ENCODE results near the gene ZNF354B. TPM values are rescaled to one million over a fixed set of nuclear protein-coding genes. Genes with fewer than 3 reads are reported as not detected.
"Not testable (repeated sequence)": the region's sequence is repeated elsewhere in the genome, so short reads cannot be mapped to it uniquely, and the experiment has no call there.

The ZNF354B gene
- total RNA-seq, 1 experiment from 2014 or later, result 3.4 TPM

DNA sequence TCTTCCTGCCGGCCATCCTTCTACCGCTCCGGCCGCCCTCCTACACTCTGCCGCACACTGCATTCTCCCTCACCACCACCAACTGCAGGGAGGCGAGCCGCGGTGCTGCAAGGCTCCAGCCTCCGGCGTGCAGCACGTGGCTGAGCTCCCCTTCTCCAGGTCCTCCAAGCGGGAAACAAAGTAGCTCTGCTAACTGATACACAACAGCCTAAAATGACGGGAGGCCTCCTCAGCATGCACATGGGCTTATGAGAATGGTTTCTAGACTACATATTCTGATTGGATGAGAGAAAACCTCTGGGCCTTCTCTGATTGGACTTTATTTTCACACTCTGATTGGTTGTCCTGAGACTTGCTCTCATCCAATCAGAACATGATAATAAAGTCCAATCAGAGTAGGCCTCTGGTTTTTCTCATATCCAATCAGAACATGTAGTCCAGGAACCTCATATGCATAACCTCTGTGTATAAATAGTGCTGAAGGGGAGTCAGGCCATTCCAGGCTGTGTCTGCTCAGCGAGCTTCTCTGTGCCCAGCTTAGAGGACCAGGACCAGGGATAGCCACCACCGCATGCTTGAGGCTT is 27.0 kb upstream of the ZNF354B start:
- Histone ChIP-seq H3K9me3 (ENCODE audit: low read length) (no peaks in the 10 kb centered on the region), H3K9me2 (replicated peaks; ENCODE audit: insufficient read depth, low read length) (no peaks in the 10 kb centered on the region), H3K4me2 (ENCODE audit: low read depth, low read length, poor library complexity, severe bottlenecking) (no peak overlapping the region), H3K79me2 (ENCODE audit: low read length) (no peaks in the 10 kb centered on the region), H3K4me1 (ENCODE audit: low read length) (no peaks in the 10 kb centered on the region), H2AFZ (ENCODE audit: low read length) (no peak overlapping the region), H3K27ac (ENCODE audit: low read length) (no peak overlapping the region), H4K20me1 (ENCODE audit: insufficient read depth, low read depth, low read length) (no peaks in the 10 kb centered on the region), H3K36me3 (ENCODE audit: insufficient read depth, low read length) (no peaks in the 10 kb centered on the region), H3K4me3 (ENCODE audit: low read length) (no peak overlapping the region), H3K27me3 (ENCODE audit: low read length) (no peaks in the 10 kb centered on the region), H3K9ac (ENCODE audit: low read length) (no peak overlapping the region)
- peak; percentile 45 for DNase-seq

DNA sequence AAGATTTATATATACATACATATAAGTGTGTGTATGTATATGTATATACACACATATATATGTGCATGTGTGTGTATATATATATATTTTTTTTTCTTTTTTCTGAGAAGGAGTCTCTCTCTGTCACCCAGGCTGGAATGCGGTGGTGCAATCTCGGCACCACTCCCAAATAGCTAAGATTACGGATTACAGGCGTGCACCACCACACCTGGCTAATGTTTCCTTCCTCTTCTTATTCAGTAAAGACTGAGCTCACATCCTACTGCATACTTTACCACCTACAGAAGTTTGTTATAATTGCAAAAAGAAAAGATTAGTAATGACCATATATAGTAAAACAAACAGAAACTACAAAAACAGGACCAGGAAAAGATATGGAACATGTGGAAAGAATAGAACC is 23.1 kb upstream of the ZNF354B start:
- no peak overlapping the region for H3K4me3 ChIP-seq (ENCODE audit: low read length)
- H3K4me2 ChIP-seq (ENCODE audit: low read depth, low read length, poor library complexity, severe bottlenecking), result no peak overlapping the region
- H3K9ac ChIP-seq (ENCODE audit: low read length), result no peak overlapping the region
- no peak overlapping the region for H2AFZ ChIP-seq (ENCODE audit: low read length)
- H3K79me2 ChIP-seq (ENCODE audit: low read length), result no peaks in the 10 kb centered on the region
- H3K9me3 ChIP-seq (ENCODE audit: low read length), result no peaks in the 10 kb centered on the region
- H3K27ac ChIP-seq (ENCODE audit: low read length), result no peak overlapping the region
- no peaks in the 10 kb centered on the region for H3K36me3 ChIP-seq (ENCODE audit: insufficient read depth, low read length)
- H3K27me3 ChIP-seq (ENCODE audit: low read length), result no peaks in the 10 kb centered on the region
- no peak for DNase-seq
- no peaks in the 10 kb centered on the region for H4K20me1 ChIP-seq (ENCODE audit: insufficient read depth, low read depth, low read length)
- H3K9me2 ChIP-seq (replicated peaks; ENCODE audit: insufficient read depth, low read length), result no peaks in the 10 kb centered on the region
- no peaks in the 10 kb centered on the region for H3K4me1 ChIP-seq (ENCODE audit: low read length)

DNA sequence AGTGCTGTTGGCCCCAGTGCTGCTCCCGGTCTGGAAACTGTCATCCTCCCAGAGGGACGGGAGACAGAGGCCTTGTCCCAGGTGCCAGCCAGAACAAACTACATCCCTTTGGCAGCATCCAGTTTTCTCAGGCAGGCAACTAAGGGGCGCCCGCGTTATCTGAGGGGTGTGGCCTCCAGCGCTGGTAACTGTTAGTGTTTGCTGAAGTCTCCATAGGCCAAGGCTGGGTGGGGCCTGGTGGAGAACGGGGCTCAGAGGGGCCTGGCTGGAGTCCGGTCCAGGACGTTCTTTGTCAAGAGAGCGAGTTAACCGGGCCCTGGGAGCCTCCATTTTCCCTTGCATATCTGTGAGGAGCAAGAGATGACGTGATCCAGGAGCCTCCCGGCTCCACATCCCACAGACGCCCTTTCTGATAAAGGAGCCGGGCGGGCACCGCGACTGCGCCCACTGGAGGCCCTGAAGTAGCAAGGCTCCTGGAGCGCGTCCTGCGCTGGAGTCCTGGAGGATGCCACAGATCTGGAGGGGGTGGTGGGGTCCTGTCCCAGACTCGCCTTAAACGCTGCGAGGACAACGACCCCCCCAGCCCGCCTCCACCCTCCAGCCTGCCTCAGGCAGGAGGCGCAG is 20.9 kb upstream of the ZNF354B start:
- not testable (repeated sequence) for H3K4me3 ChIP-seq (ENCODE audit: low read length); H3K9me3 ChIP-seq (ENCODE audit: low read length); H3K9ac ChIP-seq (ENCODE audit: low read length); H3K36me3 ChIP-seq (ENCODE audit: insufficient read depth, low read length); H3K27me3 ChIP-seq (ENCODE audit: low read length); DNase-seq; H3K4me1 ChIP-seq (ENCODE audit: low read length); H2AFZ ChIP-seq (ENCODE audit: low read length); H4K20me1 ChIP-seq (ENCODE audit: insufficient read depth, low read depth, low read length); H3K79me2 ChIP-seq (ENCODE audit: low read length); H3K27ac ChIP-seq (ENCODE audit: low read length); H3K4me2 ChIP-seq (ENCODE audit: low read depth, low read length, poor library complexity, severe bottlenecking); H3K9me2 ChIP-seq (replicated peaks; ENCODE audit: insufficient read depth, low read length)

DNA sequence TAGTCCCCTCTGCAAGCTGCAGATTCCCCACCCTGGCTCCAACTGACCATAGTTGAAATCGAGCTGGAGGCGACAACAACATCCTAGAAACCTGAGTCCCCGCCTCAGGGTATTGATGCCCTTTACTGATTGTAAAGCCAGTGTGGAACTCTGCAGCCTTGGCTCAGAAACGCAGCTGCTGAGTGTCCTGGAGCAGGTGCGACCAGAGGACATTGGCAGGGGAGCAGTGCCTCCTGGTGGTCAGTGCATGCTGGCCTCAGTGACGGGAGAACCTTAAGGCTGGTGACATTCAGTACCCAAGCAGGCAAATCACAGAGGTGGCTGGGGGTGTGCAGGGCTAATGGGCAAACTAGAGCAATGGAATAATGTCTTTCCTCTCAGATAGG is 20.4 kb upstream of the ZNF354B start:
- no peak overlapping the region for H3K9ac ChIP-seq (ENCODE audit: low read length)

DNA sequence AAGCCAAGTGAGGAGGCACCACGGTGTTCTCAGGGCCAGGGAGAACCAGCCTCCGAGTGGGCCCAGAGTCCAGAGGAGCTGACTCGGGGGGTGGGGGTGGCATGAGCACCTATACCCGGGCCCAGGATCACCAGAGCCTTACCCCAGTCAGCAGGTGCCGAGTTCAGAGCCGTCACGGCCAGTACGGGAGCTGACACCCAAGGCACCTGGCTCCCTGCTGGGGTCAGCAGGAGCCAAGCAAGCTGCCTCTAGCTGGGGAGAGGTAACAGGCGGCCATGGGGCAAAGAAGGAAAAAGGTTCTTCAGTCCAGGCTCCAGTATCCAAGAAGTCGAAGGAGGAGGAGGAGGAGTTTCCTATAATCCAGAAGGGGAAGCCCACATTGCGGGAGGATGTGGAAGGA is 19.4 kb upstream of the ZNF354B start:
- not testable (repeated sequence) for H3K4me3 ChIP-seq (ENCODE audit: low read length); H3K36me3 ChIP-seq (ENCODE audit: insufficient read depth, low read length); H3K4me1 ChIP-seq (ENCODE audit: low read length); H3K9ac ChIP-seq (ENCODE audit: low read length); H3K27ac ChIP-seq (ENCODE audit: low read length); H3K9me3 ChIP-seq (ENCODE audit: low read length); H2AFZ ChIP-seq (ENCODE audit: low read length); H3K9me2 ChIP-seq (replicated peaks; ENCODE audit: insufficient read depth, low read length); H3K79me2 ChIP-seq (ENCODE audit: low read length); H3K4me2 ChIP-seq (ENCODE audit: low read depth, low read length, poor library complexity, severe bottlenecking); H3K27me3 ChIP-seq (ENCODE audit: low read length); DNase-seq; H4K20me1 ChIP-seq (ENCODE audit: insufficient read depth, low read depth, low read length)

More for the DNA sequence above, 20.4 kb upstream of the ZNF354B start:
- no peak overlapping the region for H3K4me2 ChIP-seq (ENCODE audit: low read depth, low read length, poor library complexity, severe bottlenecking)
- no peak overlapping the region for H3K27ac ChIP-seq (ENCODE audit: low read length)
- DNase-seq, result peak; percentile 78
- H2AFZ ChIP-seq (ENCODE audit: low read length), result no peak overlapping the region
- H3K4me1 ChIP-seq (ENCODE audit: low read length), result no peaks in the 10 kb centered on the region
- H3K36me3 ChIP-seq (ENCODE audit: insufficient read depth, low read length), result no peaks in the 10 kb centered on the region
- H3K9me3 ChIP-seq (ENCODE audit: low read length), result no peaks in the 10 kb centered on the region
- no peaks in the 10 kb centered on the region for H3K79me2 ChIP-seq (ENCODE audit: low read length)
- no peaks in the 10 kb centered on the region for H4K20me1 ChIP-seq (ENCODE audit: insufficient read depth, low read depth, low read length)
- H3K27me3 ChIP-seq (ENCODE audit: low read length), result no peaks in the 10 kb centered on the region
- no peaks in the 10 kb centered on the region for H3K9me2 ChIP-seq (replicated peaks; ENCODE audit: insufficient read depth, low read length)
- H3K4me3 ChIP-seq (ENCODE audit: low read length), result no peak overlapping the region

DNA sequence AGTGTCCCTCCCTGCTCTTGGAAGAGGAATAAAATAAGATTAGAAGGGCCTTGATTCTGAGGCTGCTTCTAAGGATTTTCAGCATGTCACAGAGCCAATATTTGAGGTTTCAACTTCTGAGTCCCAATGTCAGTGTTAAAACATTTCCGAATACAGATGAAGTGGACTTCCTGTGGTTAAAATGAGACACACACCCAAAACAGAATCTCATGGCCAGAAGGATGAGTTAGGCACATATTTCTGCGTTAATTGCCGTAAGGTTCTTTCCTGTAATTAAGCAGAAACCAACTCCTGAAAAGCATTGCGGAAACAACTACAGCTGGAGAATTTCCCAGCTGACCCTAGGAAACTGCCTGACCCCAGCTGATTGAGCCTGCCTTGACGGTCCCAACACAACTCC is 10.4 kb upstream of the ZNF354B start:
- H3K9me2 ChIP-seq (replicated peaks; ENCODE audit: insufficient read depth, low read length), result no peaks in the 10 kb centered on the region
- H3K9me3 ChIP-seq (ENCODE audit: low read length), result no peaks in the 10 kb centered on the region
- DNase-seq, result no peak
- no peak overlapping the region for H3K4me3 ChIP-seq (ENCODE audit: low read length)
- H3K36me3 ChIP-seq (ENCODE audit: insufficient read depth, low read length), result no peaks in the 10 kb centered on the region
- no peaks in the 10 kb centered on the region for H3K4me1 ChIP-seq (ENCODE audit: low read length)
- H3K27me3 ChIP-seq (ENCODE audit: low read length), result no peaks in the 10 kb centered on the region
- no peaks in the 10 kb centered on the region for H3K79me2 ChIP-seq (ENCODE audit: low read length)
- H4K20me1 ChIP-seq (ENCODE audit: insufficient read depth, low read depth, low read length), result no peaks in the 10 kb centered on the region
- no peak overlapping the region for H3K4me2 ChIP-seq (ENCODE audit: low read depth, low read length, poor library complexity, severe bottlenecking)
- H2AFZ ChIP-seq (ENCODE audit: low read length), result no peak overlapping the region
- H3K27ac ChIP-seq (ENCODE audit: low read length), result no peak overlapping the region
- H3K9ac ChIP-seq (ENCODE audit: low read length), result no peak overlapping the region

DNA sequence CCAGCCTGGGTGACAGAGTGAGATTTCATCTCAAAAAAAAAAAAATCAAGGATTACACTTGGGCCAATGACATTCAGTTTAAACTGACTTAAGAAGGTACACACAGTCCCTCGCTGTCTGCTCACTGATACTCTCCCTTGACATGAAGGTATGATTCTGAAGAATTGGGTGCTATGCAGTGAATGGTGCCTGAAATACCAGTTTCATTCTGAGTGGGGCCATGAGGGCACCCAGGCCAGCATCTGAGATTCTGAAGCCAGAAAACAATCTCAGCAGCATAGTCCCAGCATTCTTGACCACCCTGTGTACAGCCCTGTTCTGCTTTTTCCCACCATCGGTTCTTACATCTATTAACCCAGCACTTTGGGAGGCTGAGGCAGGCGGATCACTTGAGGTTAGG is 7.8 kb upstream of the ZNF354B start:
- H3K9me2 ChIP-seq (replicated peaks; ENCODE audit: insufficient read depth, low read length), result no peaks in the 10 kb centered on the region
- H4K20me1 ChIP-seq (ENCODE audit: insufficient read depth, low read depth, low read length), result no peaks in the 10 kb centered on the region
- H3K79me2 ChIP-seq (ENCODE audit: low read length), result no peaks in the 10 kb centered on the region
- H3K9me3 ChIP-seq (ENCODE audit: low read length), result no peaks in the 10 kb centered on the region
- H3K4me3 ChIP-seq (ENCODE audit: low read length), result no peak overlapping the region
- no peak overlapping the region for H2AFZ ChIP-seq (ENCODE audit: low read length)
- H3K9ac ChIP-seq (ENCODE audit: low read length), result no peak overlapping the region
- DNase-seq, result no peak
- H3K27ac ChIP-seq (ENCODE audit: low read length), result no peak overlapping the region
- H3K36me3 ChIP-seq (ENCODE audit: insufficient read depth, low read length), result no peaks in the 10 kb centered on the region
- H3K27me3 ChIP-seq (ENCODE audit: low read length), result no peaks in the 10 kb centered on the region
- H3K4me1 ChIP-seq (ENCODE audit: low read length), result no peaks in the 10 kb centered on the region
- no peak overlapping the region for H3K4me2 ChIP-seq (ENCODE audit: low read depth, low read length, poor library complexity, severe bottlenecking)

DNA sequence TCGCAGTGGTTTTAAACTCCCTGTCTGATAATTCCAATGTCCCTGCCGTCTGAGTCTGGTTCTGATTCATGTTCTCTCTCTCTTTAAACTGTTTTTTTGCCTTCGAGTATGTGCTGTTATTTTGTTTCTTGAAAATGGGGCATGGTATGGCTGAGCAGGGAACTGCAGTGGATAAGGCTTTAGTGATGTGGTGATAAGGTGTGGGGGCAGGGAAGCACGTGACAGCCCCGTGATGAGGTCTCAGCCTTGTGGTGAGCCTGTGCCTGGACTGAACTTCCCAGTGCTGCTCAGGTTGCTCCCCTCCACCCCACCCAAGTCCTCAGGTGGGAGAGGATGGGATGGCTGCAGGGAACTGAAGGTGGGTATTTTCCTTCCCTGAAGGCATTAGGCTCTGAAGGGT is 5.5 kb upstream of the ZNF354B start:
- Histone ChIP-seq H3K4me3 (ENCODE audit: low read length) (no peak overlapping the region), H3K4me2 (ENCODE audit: low read depth, low read length, poor library complexity, severe bottlenecking) (no peak overlapping the region), H3K36me3 (ENCODE audit: insufficient read depth, low read length) (no peaks in the 10 kb centered on the region), H3K79me2 (ENCODE audit: low read length) (no peaks in the 10 kb centered on the region), H3K9me2 (replicated peaks; ENCODE audit: insufficient read depth, low read length) (no peaks in the 10 kb centered on the region), H3K27me3 (ENCODE audit: low read length) (no peaks in the 10 kb centered on the region; the same call in 1 of the 2 replicates), H3K4me1 (ENCODE audit: low read length) (no peaks in the 10 kb centered on the region), H3K9ac (ENCODE audit: low read length) (no peak overlapping the region), H2AFZ (ENCODE audit: low read length) (no peak overlapping the region), H3K27ac (ENCODE audit: low read length) (no peak overlapping the region), H4K20me1 (ENCODE audit: insufficient read depth, low read depth, low read length) (no peaks in the 10 kb centered on the region), H3K9me3 (ENCODE audit: low read length) (no peaks in the 10 kb centered on the region)
- DNase-seq, result no peak
